SK-N-SH (cell line): ENCODE data around the gene ABLIM2. TPM values are rescaled to one million over a fixed set of nuclear protein-coding genes. Genes with fewer than 3 reads are reported as not detected.

ENCODE experiments used
- CTCF ChIA-PET: fragments of 300-600, 350-600 bp; formaldehyde crosslinking; extraction: SDS; loops from one replicate; lab custom pipeline; 2021; lab: Yijun Ruan, JAX
- POLR2A ChIA-PET: fragments of 350-600 bp; sonication (Branson Sonifier 250); formaldehyde crosslinking; extraction: SDS; loops from one replicate; lab custom pipeline; 2020; ENCODE audit warnings: antibody characterized with exemption, inconsistent platforms; lab: Yijun Ruan, JAX
- DNase-seq: peaks from one replicate; pipeline ENCODE4 v3.0.0; 2012
- H2AFZ ChIP-seq: fragments of 200-600 bp; sonication (generic); 2 replicates; pipeline ENCODE4 v1.8.1; 2016; ENCODE audit warnings: antibody characterized with exemption, mild to moderate bottlenecking, low read depth
- H3F3A ChIP-seq: fragments of 200-600 bp; sonication (generic); replicated peaks from 2 replicates; pipeline ENCODE3; 2016; ENCODE audit warnings: antibody characterized with exemption, mild to moderate bottlenecking; ENCODE audit not compliant: insufficient read depth
- H3K27ac ChIP-seq, 2 experiments: fragments of 200-500 bp in 1 of 2; fragments of 200-600 bp in 1 of 2; sonication (Bioruptor generic) in 1 of 2; sonication (generic), shearing (Covaris generic) in 1 of 2; 2 replicates each; pipeline versions ENCODE4 v1.5.1 to v1.6.1; 2014 to 2016; ENCODE audit warnings: low read depth in 2 of 2, inconsistent platforms in 1 of 2, low read length in 1 of 2, mild to moderate bottlenecking in 1 of 2, mixed read lengths in 1 of 2
- H3K27me3 ChIP-seq: fragments of 200-600 bp; sonication (generic), shearing (Covaris generic); 2 replicates; pipeline ENCODE4 v1.6.1; 2016; ENCODE audit warnings: mixed run types; ENCODE audit not compliant: insufficient read depth
- H3K36me3 ChIP-seq, 2 experiments: fragments of 200-500 bp in 1 of 2; fragments of 200-600 bp in 1 of 2; sonication (Bioruptor generic) in 1 of 2; sonication (generic) in 1 of 2; replicated peaks in 1 of 2; 2 replicates each; pipeline versions ENCODE3 to v1.5.1; 2014 to 2016; ENCODE audit warnings: low read length in 1 of 2, mild to moderate bottlenecking in 1 of 2; ENCODE audit not compliant: insufficient read depth in 2 of 2, control insufficient read depth in 1 of 2
- H3K4me1 ChIP-seq, 2 experiments: fragments of 200-500 bp in 1 of 2; fragments of 200-600 bp in 1 of 2; sonication (Bioruptor generic) in 1 of 2; sonication (generic), shearing (Covaris generic) in 1 of 2; 2 replicates each; pipeline versions ENCODE4 v1.5.1 to v1.6.1; 2014 to 2016; ENCODE audit warnings: low read depth in 1 of 2, low read length in 1 of 2, mixed run types in 1 of 2; ENCODE audit not compliant: insufficient read depth in 2 of 2, control insufficient read depth in 1 of 2
- H3K4me2 ChIP-seq: fragments of 200-600 bp; sonication (generic), shearing (Covaris generic); 2 replicates; pipeline ENCODE4 v1.6.1; 2017; ENCODE audit warnings: mixed run types
- H3K4me3 ChIP-seq, 2 experiments: fragments of 200-500 bp in 1 of 2; fragments of 200-600 bp in 1 of 2; sonication (Bioruptor generic) in 1 of 2; sonication (generic), shearing (Covaris generic) in 1 of 2; 2 replicates each; pipeline versions ENCODE4 v1.5.1 to v1.8.1; 2014 to 2016; ENCODE audit warnings: low read depth in 2 of 2, inconsistent platforms in 1 of 2, low read length in 1 of 2, mild to moderate bottlenecking in 1 of 2, mixed read lengths in 1 of 2, moderate library complexity in 1 of 2
- H3K79me2 ChIP-seq: fragments of 200-600 bp; sonication (generic); 2 replicates; pipeline ENCODE4 v1.8.1; 2017; ENCODE audit warnings: mild to moderate bottlenecking; ENCODE audit not compliant: insufficient read depth
- H3K9ac ChIP-seq: fragments of 200-600 bp; sonication (generic); 2 replicates; pipeline ENCODE4 v1.6.1; 2017; ENCODE audit warnings: mixed run types
- H3K9me2 ChIP-seq: fragments of 200-600 bp; sonication (generic); 2 replicates; pipeline ENCODE4 v1.6.1; 2017; ENCODE audit warnings: mixed run types
- H3K9me3 ChIP-seq: fragments of 200-600 bp; sonication (generic); 2 replicates; pipeline ENCODE4 v1.6.1; 2017; ENCODE audit warnings: mixed run types, mild to moderate bottlenecking, moderate library complexity
- H4K20me1 ChIP-seq: fragments of 200-600 bp; sonication (generic); 2 replicates; pipeline ENCODE4 v1.6.1; 2017; ENCODE audit warnings: mild to moderate bottlenecking, mixed run types; ENCODE audit not compliant: insufficient read depth
- FOSL2 ChIP-seq: IDR thresholded peaks from 2 replicates; pipeline ENCODE4 v1.4.0; 2012; ENCODE audit warnings: low read depth, mild to moderate bottlenecking, moderate library complexity, borderline replicate concordance
- FOXJ3 ChIP-seq: sonication (generic); formaldehyde crosslinking; IDR thresholded peaks from 2 replicates; pipeline ENCODE4 v1.5.1; 2020; ENCODE audit warnings: mild to moderate bottlenecking, missing genetic modification reagents
- FOXM1 ChIP-seq: IDR thresholded peaks from 2 replicates; pipeline ENCODE4 v1.4.0; 2012; ENCODE audit warnings: low read depth, mild to moderate bottlenecking
- GATA2 ChIP-seq: sonication (generic); formaldehyde crosslinking; IDR thresholded peaks from 2 replicates; pipeline ENCODE4 v1.5.0; 2020; ENCODE audit warnings: mild to moderate bottlenecking, missing genetic modification reagents
- MAX ChIP-seq: IDR thresholded peaks from 2 replicates; pipeline ENCODE4 v1.4.0; 2012; ENCODE audit warnings: low read depth
- REST ChIP-seq: IDR thresholded peaks from 2 replicates; pipeline ENCODE4 v1.6.1; 2012; ENCODE audit warnings: mild to moderate bottlenecking, low read depth, low read length, moderate library complexity
- USF1 ChIP-seq: IDR thresholded peaks from 2 replicates; pipeline ENCODE4 v1.4.0; 2012; ENCODE audit warnings: low read depth, borderline replicate concordance
- USF2 ChIP-seq: fragments of 150-350 bp; IDR thresholded peaks from 2 replicates; pipeline ENCODE4 v1.6.1; 2017; ENCODE audit warnings: antibody characterized with exemption, low read length, low read depth, borderline replicate concordance
- YY1 ChIP-seq: IDR thresholded peaks from 2 replicates; pipeline ENCODE4 v1.4.0; 2012; ENCODE audit warnings: low read depth, mild to moderate bottlenecking
- ZBTB33 ChIP-seq: IDR thresholded peaks from 2 replicates; pipeline ENCODE4 v1.4.0; 2012; ENCODE audit warnings: low read depth, borderline replicate concordance
- WGBS: methylation state at CpG from one replicate; pipeline ENCODE4 v1.1.6; 2017; ENCODE audit warnings: low lambda C conversion rate; 5-methylcytosine and 5-hydroxymethylcytosine counted together
- polyA plus RNA-seq, 3 experiments: library from polyadenylated mRNA; depleted of rRNA; stranded (reverse); fragments of >200 nt; gene quantifications; 2 replicates each; pipeline ENCODE4 v1.2.3, GENCODE V29; 2012

The ABLIM2 gene
- polyA plus RNA-seq, 1 of the 3 experiments (the other 2 are of a cell fraction), result 0.53 TPM

- no peaks in the 10 kb centered on the region; the same call in 1 of the 2 replicates for H3K27me3 ChIP-seq
Measured at GRCh38 chr4:8182294-8182693, 23.7 kb upstream of the ABLIM2 start.

GRCh38 chr4:8181844-8182243 is 23.2 kb upstream of the ABLIM2 start:
- WGBS, result 67% methylated on average over 1 of the region's 7 CpGs
- no peaks in the 10 kb centered on the region for H3K9me2 ChIP-seq
- H3K4me2 ChIP-seq, result no peak overlapping the region
- no peaks in the 10 kb centered on the region for H3K9me3 ChIP-seq
- no peak overlapping the region for H3K9ac ChIP-seq
- no peaks in the 10 kb centered on the region for H3K36me3 ChIP-seq
- TF ChIP-seq ZBTB33, result no peak
- TF ChIP-seq YY1, result no peak
- TF ChIP-seq USF1, result no peak
- TF ChIP-seq REST, result no peak
- TF ChIP-seq GATA2 (CRISPR knock-in tag), result no peak
- no peak for TF ChIP-seq FOXM1
- TF ChIP-seq MAX, result no peak
- no peak for TF ChIP-seq FOSL2
- no peak for TF ChIP-seq USF2
- ChIA-PET POLR2A (no interaction called here), CTCF (interaction anchor here (1.6 kb wide), 1 partner anchor 221 kb away, joined by 3 read pairs; no protein-coding TSS in a partner anchor)
- H3K27me3 ChIP-seq, result no peaks in the 10 kb centered on the region; the same call in 1 of the 2 replicates
- no peak overlapping the region for H3K4me3 ChIP-seq
- H3K27ac ChIP-seq, result no peak overlapping the region
- H2AFZ ChIP-seq, result no peak overlapping the region
- H4K20me1 ChIP-seq, result no peaks in the 10 kb centered on the region
- peaks cover 0 to 20% of the 10 kb centered on the region in 2 experiments; a peak in 1 of 4 replicates for H3K4me1 ChIP-seq
- no peaks in the 10 kb centered on the region for H3F3A ChIP-seq
- no peak for DNase-seq
- H3K79me2 ChIP-seq, result no peaks in the 10 kb centered on the region

More at GRCh38 chr4:8182294-8182693, 23.7 kb upstream of the ABLIM2 start:
- WGBS, result 67% methylated on average over 7 of the region's 11 CpGs
- H2AFZ ChIP-seq, result no peak overlapping the region
- CTCF ChIA-PET, result interaction anchor here (1.6 kb wide), 1 partner anchor 221 kb away, joined by 3 read pairs; no protein-coding TSS in a partner anchor
- no peak overlapping the region for H3K4me2 ChIP-seq
- no peaks in the 10 kb centered on the region for H3K79me2 ChIP-seq
- H3K4me1 ChIP-seq, result peaks cover 0 to 15% of the 10 kb centered on the region in 2 experiments; a peak in 1 of 4 replicates
- H3K27ac ChIP-seq, result no peak overlapping the region
- H3K4me3 ChIP-seq, result no peak overlapping the region
- no peak overlapping the region for H3K9ac ChIP-seq
- H3K36me3 ChIP-seq, result no peaks in the 10 kb centered on the region
- no peaks in the 10 kb centered on the region for H3K9me2 ChIP-seq
- no peak for TF ChIP-seq FOXJ3 (CRISPR knock-in tag)
- DNase-seq, result no peak
- H3K9me3 ChIP-seq, result no peaks in the 10 kb centered on the region
- no peaks in the 10 kb centered on the region for H4K20me1 ChIP-seq
- H3F3A ChIP-seq, result no peaks in the 10 kb centered on the region
- POLR2A ChIA-PET, result no interaction called here
